ENCODE data around the gene CA5A. TPM values are rescaled to one million over a fixed set of nuclear protein-coding genes. Genes with fewer than 3 reads are reported as not detected.
A peak's percentile ranks its signal among the peaks of the same experiment; 100 is the strongest.

CA5A gene
- total and polyA plus RNA-seq, 2 experiments from 2014 or later, result not detected

GRCh38 chr16:87970186-87970585 is 33.9 kb upstream of the CA5A start:
- Mint-ChIP-seq H3K27ac (no peak overlapping the region), H3K27me3 (ENCODE audit: insufficient read depth, low read depth, poor library complexity) (peaks cover 5% of the 10 kb centered on the region), H3K4me1 (peaks cover 15% of the 10 kb centered on the region), H3K36me3 (ENCODE audit: low read depth) (peaks cover 35% of the 10 kb centered on the region), H3K4me3 (no peak overlapping the region), H3K9me3 (peaks cover 23% of the 10 kb centered on the region)
- H3K4me1 ChIP-seq (ENCODE audit: insufficient read depth), result peaks cover 1% of the 10 kb centered on the region; the same call in 1 of the 2 replicates
- no peaks in the 10 kb centered on the region for H3K27me3 ChIP-seq (ENCODE audit: insufficient read depth)
- ATAC-seq, result no peak
- 0 out of 2 replicates have a peak, but pooled peaks cover 3% of the 10 kb centered on the region for H3F3A ChIP-seq (replicated peaks; ENCODE audit: low read depth)
- no peak overlapping the region for H3K4me3 ChIP-seq
- H4K20me1 ChIP-seq (replicated peaks; ENCODE audit: insufficient read depth), result 0 out of 2 replicates have a peak, but pooled peaks cover 6% of the 10 kb centered on the region
- no peaks in the 10 kb centered on the region for H3K36me3 ChIP-seq (ENCODE audit: insufficient read depth)
- no peaks in the 10 kb centered on the region for H3K9me2 ChIP-seq (ENCODE audit: insufficient read depth)
- no peak overlapping the region for H2AFZ ChIP-seq
- DNase-seq (ENCODE audit: low spot score), result no peak
- no peak overlapping the region for H3K27ac ChIP-seq (ENCODE audit: low read depth)
- TF ChIP-seq EZH2 (IDR thresholded peaks at IDR 0.05; ENCODE audit: low read depth, unreplicated experiment) (no peak), POLR2AphosphoS5 (IDR thresholded peaks at IDR 0.05; ENCODE audit: low read depth) (no peak), ZNF114 (CRISPR knock-in tag; IDR thresholded peaks at IDR 0.05) (no peak)
- TF ChIP-seq, protein P1, sequence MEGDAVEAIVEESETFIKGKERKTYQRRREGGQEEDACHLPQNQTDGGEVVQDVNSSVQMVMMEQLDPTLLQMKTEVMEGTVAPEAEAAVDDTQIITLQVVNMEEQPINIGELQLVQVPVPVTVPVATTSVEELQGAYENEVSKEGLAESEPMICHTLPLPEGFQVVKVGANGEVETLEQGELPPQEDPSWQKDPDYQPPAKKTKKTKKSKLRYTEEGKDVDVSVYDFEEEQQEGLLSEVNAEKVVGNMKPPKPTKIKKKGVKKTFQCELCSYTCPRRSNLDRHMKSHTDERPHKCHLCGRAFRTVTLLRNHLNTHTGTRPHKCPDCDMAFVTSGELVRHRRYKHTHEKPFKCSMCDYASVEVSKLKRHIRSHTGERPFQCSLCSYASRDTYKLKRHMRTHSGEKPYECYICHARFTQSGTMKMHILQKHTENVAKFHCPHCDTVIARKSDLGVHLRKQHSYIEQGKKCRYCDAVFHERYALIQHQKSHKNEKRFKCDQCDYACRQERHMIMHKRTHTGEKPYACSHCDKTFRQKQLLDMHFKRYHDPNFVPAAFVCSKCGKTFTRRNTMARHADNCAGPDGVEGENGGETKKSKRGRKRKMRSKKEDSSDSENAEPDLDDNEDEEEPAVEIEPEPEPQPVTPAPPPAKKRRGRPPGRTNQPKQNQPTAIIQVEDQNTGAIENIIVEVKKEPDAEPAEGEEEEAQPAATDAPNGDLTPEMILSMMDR (conservative IDR thresholded peaks at IDR 0.05; ENCODE audit: low read depth in 2 of 2), result no peak
- H3K79me2 ChIP-seq (replicated peaks; ENCODE audit: insufficient read depth), result peaks cover 98% of the 10 kb centered on the region
- no peak overlapping the region for H3K4me2 ChIP-seq

DNA sequence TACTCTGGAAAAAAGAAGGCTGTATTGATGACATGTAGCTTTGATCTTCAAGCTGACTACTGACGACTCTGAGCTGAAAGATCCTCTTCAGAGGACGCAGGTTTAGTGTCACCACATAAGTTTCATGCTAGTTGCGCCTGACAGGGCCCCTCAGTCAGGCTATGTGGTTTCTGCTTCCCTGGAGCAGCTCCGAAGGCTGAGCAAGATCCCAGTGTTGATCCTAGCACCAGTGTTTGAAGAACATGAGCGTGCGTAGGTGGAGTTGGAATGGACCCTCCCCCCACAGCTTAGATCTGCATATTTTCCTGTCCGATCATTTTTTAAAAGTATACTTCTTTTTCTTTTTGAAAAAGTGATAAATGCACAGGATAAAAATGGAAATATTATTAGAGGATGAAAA is 32.2 kb upstream of the CA5A start:
- no peak overlapping the region for H3K4me3 Mint-ChIP-seq
- H3K27ac Mint-ChIP-seq, result peak overlapping the region; percentile 72; the same call in 1 of the 2 replicates
- H3F3A ChIP-seq (replicated peaks; ENCODE audit: low read depth), result 0 out of 2 replicates have a peak, but pooled peaks cover 3% of the 10 kb centered on the region
- H3K4me1 Mint-ChIP-seq, result peaks cover 27% of the 10 kb centered on the region; the same call in 2 of the 3 replicates
- peaks cover 7% of the 10 kb centered on the region; the same call in 1 of the 2 replicates for H3K4me1 ChIP-seq (ENCODE audit: insufficient read depth)
- H3K9me3 Mint-ChIP-seq, result peaks cover 23% of the 10 kb centered on the region
- no peak overlapping the region; the same call in 1 of the 2 replicates for H3K27ac ChIP-seq (ENCODE audit: low read depth)
- H3K36me3 Mint-ChIP-seq (ENCODE audit: low read depth), result peaks cover 35% of the 10 kb centered on the region
- peaks cover 5% of the 10 kb centered on the region for H3K27me3 Mint-ChIP-seq (ENCODE audit: insufficient read depth, low read depth, poor library complexity)
- ATAC-seq (no peak), DNase-seq (ENCODE audit: low spot score) (no peak)
- H4K20me1 ChIP-seq (replicated peaks; ENCODE audit: insufficient read depth), result 0 out of 2 replicates have a peak, but pooled peaks cover 6% of the 10 kb centered on the region
- no peak overlapping the region for H3K4me3 ChIP-seq
- no peak overlapping the region for H3K4me2 ChIP-seq
- H2AFZ ChIP-seq, result no peak overlapping the region
- no peaks in the 10 kb centered on the region for H3K36me3 ChIP-seq (ENCODE audit: insufficient read depth)
- peaks cover 98% of the 10 kb centered on the region for H3K79me2 ChIP-seq (replicated peaks; ENCODE audit: insufficient read depth)
- H3K27me3 ChIP-seq (ENCODE audit: insufficient read depth), result no peaks in the 10 kb centered on the region
- H3K9me2 ChIP-seq (ENCODE audit: insufficient read depth), result no peaks in the 10 kb centered on the region
- TF ChIP-seq, protein P2, sequence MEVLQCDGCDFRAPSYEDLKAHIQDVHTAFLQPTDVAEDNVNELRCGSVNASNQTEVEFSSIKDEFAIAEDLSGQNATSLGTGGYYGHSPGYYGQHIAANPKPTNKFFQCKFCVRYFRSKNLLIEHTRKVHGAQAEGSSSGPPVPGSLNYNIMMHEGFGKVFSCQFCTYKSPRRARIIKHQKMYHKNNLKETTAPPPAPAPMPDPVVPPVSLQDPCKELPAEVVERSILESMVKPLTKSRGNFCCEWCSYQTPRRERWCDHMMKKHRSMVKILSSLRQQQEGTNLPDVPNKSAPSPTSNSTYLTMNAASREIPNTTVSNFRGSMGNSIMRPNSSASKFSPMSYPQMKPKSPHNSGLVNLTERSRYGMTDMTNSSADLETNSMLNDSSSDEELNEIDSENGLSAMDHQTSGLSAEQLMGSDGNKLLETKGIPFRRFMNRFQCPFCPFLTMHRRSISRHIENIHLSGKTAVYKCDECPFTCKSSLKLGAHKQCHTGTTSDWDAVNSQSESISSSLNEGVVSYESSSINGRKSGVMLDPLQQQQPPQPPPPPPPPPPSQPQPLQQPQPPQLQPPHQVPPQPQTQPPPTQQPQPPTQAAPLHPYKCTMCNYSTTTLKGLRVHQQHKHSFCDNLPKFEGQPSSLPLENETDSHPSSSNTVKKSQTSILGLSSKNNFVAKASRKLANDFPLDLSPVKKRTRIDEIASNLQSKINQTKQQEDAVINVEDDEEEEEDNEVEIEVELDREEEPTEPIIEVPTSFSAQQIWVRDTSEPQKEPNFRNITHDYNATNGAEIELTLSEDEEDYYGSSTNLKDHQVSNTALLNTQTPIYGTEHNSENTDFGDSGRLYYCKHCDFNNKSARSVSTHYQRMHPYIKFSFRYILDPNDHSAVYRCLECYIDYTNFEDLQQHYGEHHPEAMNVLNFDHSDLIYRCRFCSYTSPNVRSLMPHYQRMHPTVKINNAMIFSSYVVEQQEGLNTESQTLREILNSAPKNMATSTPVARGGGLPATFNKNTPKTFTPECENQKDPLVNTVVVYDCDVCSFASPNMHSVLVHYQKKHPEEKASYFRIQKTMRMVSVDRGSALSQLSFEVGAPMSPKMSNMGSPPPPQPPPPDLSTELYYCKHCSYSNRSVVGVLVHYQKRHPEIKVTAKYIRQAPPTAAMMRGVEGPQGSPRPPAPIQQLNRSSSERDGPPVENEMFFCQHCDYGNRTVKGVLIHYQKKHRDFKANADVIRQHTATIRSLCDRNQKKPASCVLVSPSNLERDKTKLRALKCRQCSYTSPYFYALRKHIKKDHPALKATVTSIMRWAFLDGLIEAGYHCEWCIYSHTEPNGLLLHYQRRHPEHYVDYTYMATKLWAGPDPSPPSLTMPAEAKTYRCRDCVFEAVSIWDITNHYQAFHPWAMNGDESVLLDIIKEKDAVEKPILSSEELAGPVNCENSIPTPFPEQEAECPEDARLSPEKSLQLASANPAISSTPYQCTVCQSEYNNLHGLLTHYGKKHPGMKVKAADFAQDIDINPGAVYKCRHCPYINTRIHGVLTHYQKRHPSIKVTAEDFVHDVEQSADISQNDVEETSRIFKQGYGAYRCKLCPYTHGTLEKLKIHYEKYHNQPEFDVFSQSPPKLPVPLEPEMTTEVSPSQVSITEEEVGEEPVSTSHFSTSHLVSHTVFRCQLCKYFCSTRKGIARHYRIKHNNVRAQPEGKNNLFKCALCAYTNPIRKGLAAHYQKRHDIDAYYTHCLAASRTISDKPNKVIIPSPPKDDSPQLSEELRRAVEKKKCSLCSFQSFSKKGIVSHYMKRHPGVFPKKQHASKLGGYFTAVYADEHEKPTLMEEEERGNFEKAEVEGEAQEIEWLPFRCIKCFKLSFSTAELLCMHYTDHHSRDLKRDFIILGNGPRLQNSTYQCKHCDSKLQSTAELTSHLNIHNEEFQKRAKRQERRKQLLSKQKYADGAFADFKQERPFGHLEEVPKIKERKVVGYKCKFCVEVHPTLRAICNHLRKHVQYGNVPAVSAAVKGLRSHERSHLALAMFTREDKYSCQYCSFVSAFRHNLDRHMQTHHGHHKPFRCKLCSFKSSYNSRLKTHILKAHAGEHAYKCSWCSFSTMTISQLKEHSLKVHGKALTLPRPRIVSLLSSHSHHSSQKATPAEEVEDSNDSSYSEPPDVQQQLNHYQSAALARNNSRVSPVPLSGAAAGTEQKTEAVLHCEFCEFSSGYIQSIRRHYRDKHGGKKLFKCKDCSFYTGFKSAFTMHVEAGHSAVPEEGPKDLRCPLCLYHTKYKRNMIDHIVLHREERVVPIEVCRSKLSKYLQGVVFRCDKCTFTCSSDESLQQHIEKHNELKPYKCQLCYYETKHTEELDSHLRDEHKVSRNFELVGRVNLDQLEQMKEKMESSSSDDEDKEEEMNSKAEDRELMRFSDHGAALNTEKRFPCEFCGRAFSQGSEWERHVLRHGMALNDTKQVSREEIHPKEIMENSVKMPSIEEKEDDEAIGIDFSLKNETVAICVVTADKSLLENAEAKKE (CRISPR knock-in tag; IDR thresholded peaks at IDR 0.05), result no peak
- TF ChIP-seq STAT1 (IDR thresholded peaks at IDR 0.05; ENCODE audit: unreplicated experiment) (no peak), EZH2phosphoT487 (IDR thresholded peaks at IDR 0.05; ENCODE audit: unreplicated experiment) (no peak), EZH2 (IDR thresholded peaks at IDR 0.05; ENCODE audit: low read depth, unreplicated experiment) (no peak), ZNF331 (CRISPR knock-in tag; IDR thresholded peaks at IDR 0.05; ENCODE audit: low read depth) (no peak), CREB1 (CRISPR knock-in tag; IDR thresholded peaks at IDR 0.05; ENCODE audit: low read depth) (no peak), ETS1 (IDR thresholded peaks at IDR 0.05) (no peak), JUNB (IDR thresholded peaks at IDR 0.05; ENCODE audit: unreplicated experiment) (no peak), POLR2AphosphoS5 (IDR thresholded peaks at IDR 0.05; ENCODE audit: low read depth) (no peak), NANOG (IDR thresholded peaks at IDR 0.05; ENCODE audit: borderline replicate concordance) (no peak)

All from GM23338 (cell line).